ES-I3 (cell line): ENCODE data around the gene CCR1.
"Not testable (repeated sequence)": the region's sequence is repeated elsewhere in the genome, so short reads cannot be mapped to it uniquely, and the experiment has no call there.

ENCODE experiments used
- H3K36me3 ChIP-seq: 2 replicates; pipeline ENCODE4 v1.6.1; 2013; ENCODE audit warnings: mild to moderate bottlenecking, low read length, control low read depth, moderate library complexity; ENCODE audit not compliant: insufficient read depth
- H3K4me1 ChIP-seq: 2 replicates; pipeline ENCODE4 v1.6.1; 2013; ENCODE audit warnings: mild to moderate bottlenecking, control low read depth, low read length; ENCODE audit not compliant: insufficient read depth
- H3K9ac ChIP-seq: 2 replicates; pipeline ENCODE4 v1.6.1; 2013; ENCODE audit warnings: low read depth, mild to moderate bottlenecking, low read length, moderate library complexity
- H3K9me3 ChIP-seq: 2 replicates; pipeline ENCODE4 v1.6.1; 2013; ENCODE audit warnings: mild to moderate bottlenecking, low read length, moderate library complexity; ENCODE audit not compliant: control insufficient read depth, insufficient read depth

The CCR1 gene

GRCh38 chr3:46183330-46183729, 24.8 kb downstream of the CCR1 start:
- Histone ChIP-seq H3K9me3 (no peaks in the 10 kb centered on the region), H3K9ac (no peak overlapping the region), H3K4me1 (no peaks in the 10 kb centered on the region), H3K36me3 (no peaks in the 10 kb centered on the region)

- Histone ChIP-seq H3K9me3 (no peaks in the 10 kb centered on the region), H3K9ac (no peak overlapping the region), H3K4me1 (peaks cover 1% of the 10 kb centered on the region; the same call in 1 of the 2 replicates), H3K36me3 (no peaks in the 10 kb centered on the region)
Measured at GRCh38 chr3:46168583-46169345, 39.3 kb downstream of the CCR1 start.

- Histone ChIP-seq H3K9ac (no peak overlapping the region), H3K9me3 (no peaks in the 10 kb centered on the region), H3K36me3 (no peaks in the 10 kb centered on the region), H3K4me1 (peaks cover 13% of the 10 kb centered on the region; the same call in 1 of the 2 replicates)
Measured at GRCh38 chr3:46163556-46164041, 44.5 kb downstream of the CCR1 start.

GRCh38 chr3:46162975-46163555, 45.0 kb downstream of the CCR1 start:
- Histone ChIP-seq H3K9ac (no peak overlapping the region), H3K4me1 (peaks cover 13% of the 10 kb centered on the region; the same call in 1 of the 2 replicates), H3K36me3 (no peaks in the 10 kb centered on the region), H3K9me3 (no peaks in the 10 kb centered on the region)

GRCh38 chr3:46157685-46158084, 50.4 kb downstream of the CCR1 start:
- not testable (repeated sequence) for H3K4me1 ChIP-seq, H3K9ac ChIP-seq, H3K9me3 ChIP-seq, H3K36me3 ChIP-seq

- Histone ChIP-seq H3K36me3 (no peaks in the 10 kb centered on the region), H3K4me1 (no peaks in the 10 kb centered on the region), H3K9ac (no peak overlapping the region), H3K9me3 (no peaks in the 10 kb centered on the region; the same call in 1 of the 2 replicates)
Measured at GRCh38 chr3:46154311-46154710, 53.8 kb downstream of the CCR1 start.
